Right lobe of liver (tissue), 4 donors: ENCODE results near the gene HUS1.

ENCODE experiments used
- POLR2A ChIP-seq: fragments of 450-650 bp; IDR thresholded peaks from one replicate; pipeline ENCODE4 v1.6.1; 2017; ENCODE audit warnings: antibody characterized with exemption, mild to moderate bottlenecking
- TF ChIP-seq, protein P1 (sequence below), 4 donors: fragments of 200-600 bp in 3 of 4; fragments of 450-650 bp in 1 of 4; IDR thresholded peaks; one replicate each; pipeline versions ENCODE4 v1.5.1 to v1.8.0; 2016 to 2022; ENCODE audit warnings: antibody characterized with exemption in 4 of 4, mild to moderate bottlenecking in 2 of 4
- donor health status: DM: no; HTN: no; CAD: no.
- donor health status: DM: no; HTN: no; CAD: no.
- donor health status: DM: no; HTN: yes; CAD: no.

DNA sequence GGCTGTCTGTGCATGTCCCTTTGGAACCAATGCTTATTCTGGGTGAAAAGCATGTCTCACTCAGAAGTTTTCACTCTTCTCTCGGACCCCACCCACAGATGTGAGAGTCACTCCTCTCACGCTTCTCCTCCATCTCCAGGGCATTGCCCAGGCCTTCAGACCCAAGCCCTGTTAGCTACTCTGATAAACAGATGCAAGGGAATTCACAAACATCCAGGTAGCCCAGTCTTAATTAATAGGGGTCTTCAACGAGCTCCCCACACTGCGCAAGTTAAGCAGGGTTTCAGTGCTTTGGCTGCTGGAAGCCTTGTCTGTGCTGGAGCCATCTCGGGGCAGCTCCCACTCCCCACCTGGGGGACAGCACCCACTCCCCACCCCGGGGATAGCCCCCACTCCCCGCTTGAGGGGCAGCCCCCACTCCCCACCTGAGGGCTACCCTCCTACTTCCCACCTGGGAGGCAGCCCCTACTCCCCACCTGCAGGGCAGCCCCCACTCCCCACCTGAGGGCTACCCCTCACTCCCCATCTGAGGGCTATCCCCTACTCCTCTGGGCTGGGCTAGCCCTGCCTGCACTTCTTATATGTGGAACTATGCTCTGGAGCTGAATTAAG is 39.9 kb downstream of the HUS1 start:
- TF ChIP-seq POLR2A = no peak
- TF ChIP-seq, protein P1, sequence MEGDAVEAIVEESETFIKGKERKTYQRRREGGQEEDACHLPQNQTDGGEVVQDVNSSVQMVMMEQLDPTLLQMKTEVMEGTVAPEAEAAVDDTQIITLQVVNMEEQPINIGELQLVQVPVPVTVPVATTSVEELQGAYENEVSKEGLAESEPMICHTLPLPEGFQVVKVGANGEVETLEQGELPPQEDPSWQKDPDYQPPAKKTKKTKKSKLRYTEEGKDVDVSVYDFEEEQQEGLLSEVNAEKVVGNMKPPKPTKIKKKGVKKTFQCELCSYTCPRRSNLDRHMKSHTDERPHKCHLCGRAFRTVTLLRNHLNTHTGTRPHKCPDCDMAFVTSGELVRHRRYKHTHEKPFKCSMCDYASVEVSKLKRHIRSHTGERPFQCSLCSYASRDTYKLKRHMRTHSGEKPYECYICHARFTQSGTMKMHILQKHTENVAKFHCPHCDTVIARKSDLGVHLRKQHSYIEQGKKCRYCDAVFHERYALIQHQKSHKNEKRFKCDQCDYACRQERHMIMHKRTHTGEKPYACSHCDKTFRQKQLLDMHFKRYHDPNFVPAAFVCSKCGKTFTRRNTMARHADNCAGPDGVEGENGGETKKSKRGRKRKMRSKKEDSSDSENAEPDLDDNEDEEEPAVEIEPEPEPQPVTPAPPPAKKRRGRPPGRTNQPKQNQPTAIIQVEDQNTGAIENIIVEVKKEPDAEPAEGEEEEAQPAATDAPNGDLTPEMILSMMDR (IDR thresholded peaks at IDR 0.05) = no peak
